Astrocyte (in vitro differentiated cells and primary cell): ENCODE results near the gene EML1. TPM values are rescaled to one million over a fixed set of nuclear protein-coding genes. Genes with fewer than 3 reads are reported as not detected.
A peak's percentile ranks its signal among the peaks of the same experiment; 100 is the strongest.

ENCODE experiments used
- DNase-seq: peaks from one replicate; pipeline ENCODE4 v3.0.0-alpha.2; 2010; ENCODE audit warnings: low read depth
- FAIRE-seq: peaks from 2 replicates; lab custom pipeline; 2011; peaks lifted over from hg19 to GRCh38; lab: Jason Lieb, UNC
- H2AFZ ChIP-seq: 2 replicates; pipeline ENCODE4 v1.6.0; 2012; ENCODE audit warnings: low read depth, low read length, inconsistent platforms
- H3K27ac ChIP-seq: 2 replicates; pipeline ENCODE4 v1.5.1; 2011; ENCODE audit warnings: low read depth, low read length, inconsistent platforms
- H3K27me3 ChIP-seq: 2 replicates; pipeline ENCODE4 v1.6.0; 2011; ENCODE audit warnings: low read length, inconsistent platforms; ENCODE audit not compliant: insufficient read depth
- H3K36me3 ChIP-seq: 2 replicates; pipeline ENCODE4 v1.5.1; 2011; ENCODE audit warnings: low read length, inconsistent platforms; ENCODE audit not compliant: insufficient read depth
- H3K4me1 ChIP-seq: 2 replicates; pipeline ENCODE4 v1.5.1; 2011; ENCODE audit warnings: low read length, inconsistent platforms; ENCODE audit not compliant: insufficient read depth
- H3K4me2 ChIP-seq: 2 replicates; pipeline ENCODE4 v1.6.0; 2012; ENCODE audit warnings: low read length, inconsistent platforms
- H3K4me3 ChIP-seq: 2 replicates; pipeline ENCODE4 v1.5.1; 2011; ENCODE audit warnings: low read depth, mild to moderate bottlenecking, low read length, inconsistent platforms; ENCODE audit not compliant: insufficient read depth
- H3K79me2 ChIP-seq: 2 replicates; pipeline ENCODE4 v1.6.0; 2012; ENCODE audit warnings: mild to moderate bottlenecking, low read length, inconsistent platforms; ENCODE audit not compliant: insufficient read depth
- H3K9ac ChIP-seq: 2 replicates; pipeline ENCODE4 v1.6.0; 2012; ENCODE audit warnings: mild to moderate bottlenecking, low read length, inconsistent platforms
- H3K9me3 ChIP-seq: 2 replicates; pipeline ENCODE4 v1.5.1; 2012; ENCODE audit warnings: low read depth, mild to moderate bottlenecking, low read length, inconsistent platforms; ENCODE audit not compliant: insufficient read depth
- H4K20me1 ChIP-seq: 2 replicates; pipeline ENCODE4 v1.6.0; 2012; ENCODE audit warnings: low read length, inconsistent platforms; ENCODE audit not compliant: insufficient read depth
- H3K27ac Mint-ChIP-seq: one replicate; pipeline ENCODE4 v1.8.0; 2021; ENCODE audit warnings: mild to moderate bottlenecking, mixed read lengths; ENCODE audit not compliant: unreplicated experiment
- H3K27me3 Mint-ChIP-seq: one replicate; pipeline ENCODE4 v1.8.0; 2021; ENCODE audit warnings: low read depth, mixed read lengths; ENCODE audit not compliant: unreplicated experiment
- H3K36me3 Mint-ChIP-seq: one replicate; pipeline ENCODE4 v1.8.0; 2021; ENCODE audit warnings: low read depth, mixed read lengths; ENCODE audit not compliant: unreplicated experiment
- H3K4me1 Mint-ChIP-seq: one replicate; pipeline ENCODE4 v1.8.0; 2021; ENCODE audit warnings: low read depth, mixed read lengths; ENCODE audit not compliant: unreplicated experiment
- H3K4me3 Mint-ChIP-seq: one replicate; pipeline ENCODE4 v1.8.0; 2021; ENCODE audit warnings: mild to moderate bottlenecking, moderate library complexity, mixed read lengths; ENCODE audit not compliant: unreplicated experiment
- H3K9me3 Mint-ChIP-seq: one replicate; pipeline ENCODE4 v1.8.0; 2021; ENCODE audit warnings: mild to moderate bottlenecking, mixed read lengths; ENCODE audit not compliant: unreplicated experiment
- CTCF ChIP-seq: IDR thresholded peaks from 2 replicates; pipeline ENCODE4 v1.5.1; 2011; ENCODE audit warnings: low read depth, mild to moderate bottlenecking, inconsistent platforms, low read length, moderate library complexity; ENCODE audit not compliant: insufficient read depth
- EZH2 ChIP-seq: IDR thresholded peaks from 2 replicates; pipeline ENCODE4 v1.6.1; 2012; ENCODE audit warnings: mild to moderate bottlenecking, low read length, inconsistent platforms; ENCODE audit not compliant: insufficient read depth
- total RNA-seq: library from RNA; stranded (reverse); gene quantifications from 2 replicates; pipeline ENCODE4 v1.2.1, GENCODE V29; 2021

Gene EML1
- total RNA-seq, 1 donor from 2014 or later: 17.1 TPM

GRCh38 chr14:99775351-99775750 is 17.9 kb upstream of the EML1 start:
- Mint-ChIP-seq H3K4me1 (peaks cover 12% of the 10 kb centered on the region), H3K9me3 (peaks cover 7% of the 10 kb centered on the region), H3K4me3 (no peak overlapping the region), H3K27me3 (peaks cover 10% of the 10 kb centered on the region), H3K27ac (no peak overlapping the region), H3K36me3 (peaks cover 4% of the 10 kb centered on the region)
- no peaks in the 10 kb centered on the region for H3K36me3 ChIP-seq
- no peak overlapping the region for H3K9ac ChIP-seq
- no peaks in the 10 kb centered on the region for H4K20me1 ChIP-seq
- no peaks in the 10 kb centered on the region for H3K27me3 ChIP-seq
- FAIRE-seq (no peak), DNase-seq (no peak)
- H3K4me2 ChIP-seq: no peak overlapping the region
- H3K27ac ChIP-seq: no peak overlapping the region
- TF ChIP-seq EZH2 (no peak), CTCF (no peak)
- no peaks in the 10 kb centered on the region for H3K79me2 ChIP-seq
- H3K4me3 ChIP-seq: no peak overlapping the region
- H3K9me3 ChIP-seq: peaks cover 4% of the 10 kb centered on the region
- H3K4me1 ChIP-seq: peaks cover 18% of the 10 kb centered on the region
- no peak overlapping the region for H2AFZ ChIP-seq

GRCh38 chr14:99777951-99778350 is 15.3 kb upstream of the EML1 start:
- no peaks in the 10 kb centered on the region for H3K27me3 ChIP-seq
- DNase-seq: no peak
- no peak overlapping the region for H3K4me3 ChIP-seq
- no peaks in the 10 kb centered on the region for H4K20me1 ChIP-seq
- H3K36me3 ChIP-seq: no peaks in the 10 kb centered on the region
- H3K79me2 ChIP-seq: no peaks in the 10 kb centered on the region
- peaks cover 4% of the 10 kb centered on the region for H3K9me3 ChIP-seq
- H3K27ac Mint-ChIP-seq: no peak overlapping the region
- H3K27me3 Mint-ChIP-seq: peaks cover 6% of the 10 kb centered on the region
- peaks cover 6% of the 10 kb centered on the region for H3K9me3 Mint-ChIP-seq
- no peak overlapping the region for H3K4me3 Mint-ChIP-seq
- no peak overlapping the region for H3K9ac ChIP-seq
- peaks cover 8% of the 10 kb centered on the region for H3K4me1 Mint-ChIP-seq
- peaks cover 7% of the 10 kb centered on the region for H3K36me3 Mint-ChIP-seq
- no peak overlapping the region for H3K27ac ChIP-seq
- TF ChIP-seq CTCF (no peak), EZH2 (no peak)
- H3K4me2 ChIP-seq: no peak overlapping the region
- no peak overlapping the region for H2AFZ ChIP-seq
- FAIRE-seq: no peak
- H3K4me1 ChIP-seq: peaks cover 10% of the 10 kb centered on the region

GRCh38 chr14:99779751-99780150 is 13.5 kb upstream of the EML1 start:
- H3K4me3 Mint-ChIP-seq: no peak overlapping the region
- peak; percentile 60 for DNase-seq

More at GRCh38 chr14:99779751-99780150, 13.5 kb upstream of the EML1 start:
- H3K4me2 ChIP-seq: peak overlapping the region; percentile 19
- H3K4me3 ChIP-seq: no peak overlapping the region
- peak overlapping the region; percentile 74 for H3K27ac Mint-ChIP-seq
- H3K9ac ChIP-seq: peak overlapping the region; percentile 31
- peak; percentile 34 for FAIRE-seq
- H3K9me3 Mint-ChIP-seq: peaks cover 6% of the 10 kb centered on the region
- H3K27me3 ChIP-seq: no peaks in the 10 kb centered on the region
- no peaks in the 10 kb centered on the region for H3K36me3 ChIP-seq
- no peaks in the 10 kb centered on the region for H3K79me2 ChIP-seq
- H3K27ac ChIP-seq: peak overlapping the region; percentile 65
- H3K4me1 Mint-ChIP-seq: peaks cover 6% of the 10 kb centered on the region
- H3K4me1 ChIP-seq: peaks cover 5% of the 10 kb centered on the region
- no peaks in the 10 kb centered on the region for H4K20me1 ChIP-seq
- peaks cover 7% of the 10 kb centered on the region for H3K36me3 Mint-ChIP-seq
- H3K27me3 Mint-ChIP-seq: peaks cover 8% of the 10 kb centered on the region
- TF ChIP-seq CTCF: no peak
- H2AFZ ChIP-seq: no peak overlapping the region
- H3K9me3 ChIP-seq: peaks cover 4% of the 10 kb centered on the region
